ENCODE measurements around the gene EFHC1. TPM values are rescaled to one million over a fixed set of nuclear protein-coding genes. Genes with fewer than 3 reads are reported as not detected.

The EFHC1 gene
- total and polyA plus RNA-seq, 4 donors: 3.3 to 11.3 (median 6.9) TPM

GRCh38 chr6:52497652-52498408, 77.7 kb downstream of the EFHC1 start:
- Histone ChIP-seq H3K9ac (ENCODE audit: low read depth in 1 of 2, low read length in 2 of 2) (no peak overlapping the region), H3K4me1 (ENCODE audit: control insufficient read depth in 4 of 4, insufficient read depth in 4 of 4, low read length in 3 of 4) (peaks cover 0 to 5% (median 0%) of the 10 kb centered on the region in 4 donors), H3K27me3 (ENCODE audit: control insufficient read depth in 4 of 4, insufficient read depth in 4 of 4, low read length in 3 of 4) (no peaks in the 10 kb centered on the region), H3K4me3 (ENCODE audit: low read depth in 1 of 3, low read length in 3 of 3) (no peak overlapping the region), H3K9me3 (ENCODE audit: control insufficient read depth in 4 of 4, low read length in 3 of 4) (no peaks in the 10 kb centered on the region), H3K27ac (ENCODE audit: low read depth in 1 of 2, low read length in 2 of 2) (peak overlapping the region in 1 of 2 donors; percentile 14), H3K36me3 (ENCODE audit: control insufficient read depth in 4 of 4, insufficient read depth in 3 of 4, low read depth in 1 of 4, low read length in 3 of 4) (peaks cover 3 to 10% (median 8%) of the 10 kb centered on the region in 4 donors)
- 87% methylated on average over 14 of the region's 14 CpGs for WGBS
- no peak for DNase-seq (ENCODE audit: low spot score)
- TF ChIP-seq FOXA2 (IDR thresholded peaks at IDR 0.05): no peak
- TF ChIP-seq JUND (IDR thresholded peaks at IDR 0.05): no peak
- TF ChIP-seq YY1 (IDR thresholded peaks at IDR 0.05): no peak
- no peak for TF ChIP-seq HNF4A (conservative IDR thresholded peaks at IDR 0.05)
- TF ChIP-seq RAD21 (IDR thresholded peaks at IDR 0.05): no peak
- TF ChIP-seq, protein P1, sequence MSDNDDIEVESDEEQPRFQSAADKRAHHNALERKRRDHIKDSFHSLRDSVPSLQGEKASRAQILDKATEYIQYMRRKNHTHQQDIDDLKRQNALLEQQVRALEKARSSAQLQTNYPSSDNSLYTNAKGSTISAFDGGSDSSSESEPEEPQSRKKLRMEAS (IDR thresholded peaks at IDR 0.05): no peak
- no peak for TF ChIP-seq GABPA (IDR thresholded peaks at IDR 0.05 in 1 of 2, conservative IDR thresholded peaks at IDR 0.05 in 1 of 2)
- TF ChIP-seq, protein P2, sequence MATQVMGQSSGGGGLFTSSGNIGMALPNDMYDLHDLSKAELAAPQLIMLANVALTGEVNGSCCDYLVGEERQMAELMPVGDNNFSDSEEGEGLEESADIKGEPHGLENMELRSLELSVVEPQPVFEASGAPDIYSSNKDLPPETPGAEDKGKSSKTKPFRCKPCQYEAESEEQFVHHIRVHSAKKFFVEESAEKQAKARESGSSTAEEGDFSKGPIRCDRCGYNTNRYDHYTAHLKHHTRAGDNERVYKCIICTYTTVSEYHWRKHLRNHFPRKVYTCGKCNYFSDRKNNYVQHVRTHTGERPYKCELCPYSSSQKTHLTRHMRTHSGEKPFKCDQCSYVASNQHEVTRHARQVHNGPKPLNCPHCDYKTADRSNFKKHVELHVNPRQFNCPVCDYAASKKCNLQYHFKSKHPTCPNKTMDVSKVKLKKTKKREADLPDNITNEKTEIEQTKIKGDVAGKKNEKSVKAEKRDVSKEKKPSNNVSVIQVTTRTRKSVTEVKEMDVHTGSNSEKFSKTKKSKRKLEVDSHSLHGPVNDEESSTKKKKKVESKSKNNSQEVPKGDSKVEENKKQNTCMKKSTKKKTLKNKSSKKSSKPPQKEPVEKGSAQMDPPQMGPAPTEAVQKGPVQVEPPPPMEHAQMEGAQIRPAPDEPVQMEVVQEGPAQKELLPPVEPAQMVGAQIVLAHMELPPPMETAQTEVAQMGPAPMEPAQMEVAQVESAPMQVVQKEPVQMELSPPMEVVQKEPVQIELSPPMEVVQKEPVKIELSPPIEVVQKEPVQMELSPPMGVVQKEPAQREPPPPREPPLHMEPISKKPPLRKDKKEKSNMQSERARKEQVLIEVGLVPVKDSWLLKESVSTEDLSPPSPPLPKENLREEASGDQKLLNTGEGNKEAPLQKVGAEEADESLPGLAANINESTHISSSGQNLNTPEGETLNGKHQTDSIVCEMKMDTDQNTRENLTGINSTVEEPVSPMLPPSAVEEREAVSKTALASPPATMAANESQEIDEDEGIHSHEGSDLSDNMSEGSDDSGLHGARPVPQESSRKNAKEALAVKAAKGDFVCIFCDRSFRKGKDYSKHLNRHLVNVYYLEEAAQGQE (IDR thresholded peaks at IDR 0.05): no peak
- no peak for TF ChIP-seq HNF4G (IDR thresholded peaks at IDR 0.05)
- TF ChIP-seq, protein P3, sequence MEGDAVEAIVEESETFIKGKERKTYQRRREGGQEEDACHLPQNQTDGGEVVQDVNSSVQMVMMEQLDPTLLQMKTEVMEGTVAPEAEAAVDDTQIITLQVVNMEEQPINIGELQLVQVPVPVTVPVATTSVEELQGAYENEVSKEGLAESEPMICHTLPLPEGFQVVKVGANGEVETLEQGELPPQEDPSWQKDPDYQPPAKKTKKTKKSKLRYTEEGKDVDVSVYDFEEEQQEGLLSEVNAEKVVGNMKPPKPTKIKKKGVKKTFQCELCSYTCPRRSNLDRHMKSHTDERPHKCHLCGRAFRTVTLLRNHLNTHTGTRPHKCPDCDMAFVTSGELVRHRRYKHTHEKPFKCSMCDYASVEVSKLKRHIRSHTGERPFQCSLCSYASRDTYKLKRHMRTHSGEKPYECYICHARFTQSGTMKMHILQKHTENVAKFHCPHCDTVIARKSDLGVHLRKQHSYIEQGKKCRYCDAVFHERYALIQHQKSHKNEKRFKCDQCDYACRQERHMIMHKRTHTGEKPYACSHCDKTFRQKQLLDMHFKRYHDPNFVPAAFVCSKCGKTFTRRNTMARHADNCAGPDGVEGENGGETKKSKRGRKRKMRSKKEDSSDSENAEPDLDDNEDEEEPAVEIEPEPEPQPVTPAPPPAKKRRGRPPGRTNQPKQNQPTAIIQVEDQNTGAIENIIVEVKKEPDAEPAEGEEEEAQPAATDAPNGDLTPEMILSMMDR (IDR thresholded peaks at IDR 0.05; ENCODE audit: low read depth, low read length, missing input control): no peak
- no peak for TF ChIP-seq FOXA1 (IDR thresholded peaks at IDR 0.05)
- no peak for TF ChIP-seq TAF1 (conservative IDR thresholded peaks at IDR 0.05)
- TF ChIP-seq ZBTB33 (IDR thresholded peaks at IDR 0.05): no peak
- no peak for TF ChIP-seq ATF3 (IDR thresholded peaks at IDR 0.05)
- TF ChIP-seq NR2F2 (IDR thresholded peaks at IDR 0.05): no peak
- no peak for TF ChIP-seq SP1 (IDR thresholded peaks at IDR 0.05)
- no peak for TF ChIP-seq EGR1 (IDR thresholded peaks at IDR 0.05; ENCODE audit: low read depth in 2 of 2)
- no peak for TF ChIP-seq RXRA (IDR thresholded peaks at IDR 0.05)
